Skeletal muscle tissue (tissue), 4 donors: Measurements from ENCODE around the gene CALD1. TPM values are rescaled to one million over a fixed set of nuclear protein-coding genes. Genes with fewer than 3 reads are reported as not detected.
A peak's percentile ranks its signal among the peaks of the same experiment; 100 is the strongest.

ENCODE experiments used
- H3K27ac ChIP-seq: one replicate; pipeline ENCODE4 v1.7.0; 2013; ENCODE audit warnings: mild to moderate bottlenecking, low read depth, low read length, inconsistent platforms
- H3K27me3 ChIP-seq, 3 donors: one replicate each; pipeline ENCODE4 v1.7.0; 2013; ENCODE audit warnings: low read length in 3 of 3; ENCODE audit not compliant: control insufficient read depth in 3 of 3, insufficient read depth in 3 of 3
- H3K36me3 ChIP-seq, 3 donors: one replicate each; pipeline ENCODE4 v1.7.0; 2013; ENCODE audit warnings: low read length in 3 of 3; ENCODE audit not compliant: control insufficient read depth in 3 of 3, insufficient read depth in 3 of 3
- H3K4me1 ChIP-seq, 3 donors: one replicate each; pipeline ENCODE4 v1.7.0; 2013; ENCODE audit warnings: low read length in 3 of 3, mild to moderate bottlenecking in 3 of 3; ENCODE audit not compliant: control insufficient read depth in 3 of 3, insufficient read depth in 3 of 3
- H3K4me3 ChIP-seq, 3 donors: one replicate each; pipeline ENCODE4 v1.7.0; 2013; ENCODE audit warnings: low read length in 3 of 3
- H3K9ac ChIP-seq, 3 donors: one replicate each; pipeline ENCODE4 v1.7.0; 2013; ENCODE audit warnings: low read length in 3 of 3, mild to moderate bottlenecking in 3 of 3, moderate library complexity in 2 of 3, low read depth in 1 of 3
- H3K9me3 ChIP-seq, 3 donors: one replicate each; pipeline ENCODE4 v1.7.0; 2013; ENCODE audit warnings: low read length in 3 of 3; ENCODE audit not compliant: control insufficient read depth in 3 of 3
- total RNA-seq: library from RNA; depleted of rRNA; stranded (reverse); fragments of >200 nt; gene quantifications from one replicate; pipeline ENCODE4 v1.2.3, GENCODE V29; 2014
- donor health status: Osteomylitis.

CALD1 gene
- total RNA-seq, 1 donor from 2014 or later = 89.8 TPM

DNA sequence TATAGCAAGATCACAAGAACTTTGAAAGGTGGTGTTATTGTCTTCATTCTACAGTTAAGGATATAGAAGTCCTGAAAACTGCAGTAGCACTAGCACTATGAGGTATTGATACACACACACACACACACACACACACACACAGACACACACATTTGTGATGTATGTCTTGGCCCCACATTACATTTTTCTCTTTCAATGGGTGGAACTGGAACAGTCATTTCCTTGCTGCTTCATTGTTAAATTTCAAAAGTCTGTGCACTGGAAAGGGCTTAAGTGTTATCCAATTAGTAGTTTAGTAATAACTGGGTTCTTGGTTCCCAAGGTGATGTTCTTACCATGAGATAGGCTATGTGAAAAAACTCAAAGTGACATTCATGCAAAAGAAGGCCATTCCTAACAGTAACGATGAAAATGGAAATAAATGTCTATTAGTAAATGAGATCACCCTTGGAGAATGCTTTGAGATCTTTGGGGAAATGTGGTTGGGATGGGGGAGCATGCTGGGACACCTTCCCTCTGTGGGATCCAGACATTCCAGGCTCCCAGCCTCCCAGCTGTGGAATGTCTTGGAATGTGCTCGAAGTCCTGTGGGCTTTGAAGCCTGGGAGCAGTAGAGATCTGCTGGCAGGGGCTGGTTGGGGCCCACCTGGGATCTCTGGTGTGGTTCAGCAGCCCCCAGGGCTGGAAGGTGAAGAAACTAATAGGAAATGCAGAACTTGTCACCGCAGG, 37.4 kb upstream of the CALD1 start:
- peak overlapping the region; percentile 67 for H3K27ac ChIP-seq
- no peak overlapping the region for H3K9ac ChIP-seq

DNA sequence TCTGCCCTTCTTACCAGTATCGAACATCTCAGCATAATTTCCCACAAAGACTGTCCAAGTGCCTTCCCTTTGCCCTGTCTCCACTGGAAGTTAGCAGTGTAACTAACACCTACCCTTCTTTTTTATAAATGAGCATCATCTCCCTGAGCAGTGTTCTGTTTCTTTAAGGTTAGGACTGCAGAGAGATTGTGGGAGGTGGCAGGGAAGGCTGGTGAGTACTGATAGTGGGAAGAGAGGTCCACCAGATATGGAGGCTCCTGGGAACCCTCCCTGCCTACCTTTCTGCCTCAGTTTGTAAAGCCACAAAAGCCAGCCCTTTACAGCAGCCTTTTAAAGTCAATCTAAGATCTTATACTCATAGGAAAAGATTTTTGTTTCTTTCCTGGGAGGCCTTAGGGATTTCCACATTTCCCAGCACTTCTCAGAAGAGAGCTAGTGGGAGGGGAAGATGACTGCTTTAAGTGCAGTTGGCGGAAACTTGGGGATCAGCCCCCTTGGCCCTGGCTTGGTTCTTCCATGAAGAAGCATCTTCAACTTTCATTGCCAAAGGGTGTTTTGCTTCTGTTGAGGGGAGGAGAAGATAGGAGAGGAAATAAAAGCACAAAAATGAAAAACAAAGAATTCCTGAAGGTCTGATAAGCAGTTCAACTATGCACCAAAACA, 36.6 kb upstream of the CALD1 start:
- H3K4me1 ChIP-seq = peaks cover 4 to 10% (median 6%) of the 10 kb centered on the region in 3 donors
- H3K27me3 ChIP-seq = no peaks in the 10 kb centered on the region
- no peak overlapping the region for H3K9ac ChIP-seq
- peak overlapping the region; percentile 67 for H3K27ac ChIP-seq
- no peaks in the 10 kb centered on the region for H3K36me3 ChIP-seq
- no peaks in the 10 kb centered on the region for H3K9me3 ChIP-seq
- H3K4me3 ChIP-seq = no peak overlapping the region

More for the DNA sequence above, 37.4 kb upstream of the CALD1 start:
- H3K4me1 ChIP-seq = peaks cover 4 to 10% (median 6%) of the 10 kb centered on the region in 3 donors
- H3K4me3 ChIP-seq = no peak overlapping the region
- no peaks in the 10 kb centered on the region for H3K9me3 ChIP-seq
- H3K27me3 ChIP-seq = no peaks in the 10 kb centered on the region
- H3K36me3 ChIP-seq = no peaks in the 10 kb centered on the region

DNA sequence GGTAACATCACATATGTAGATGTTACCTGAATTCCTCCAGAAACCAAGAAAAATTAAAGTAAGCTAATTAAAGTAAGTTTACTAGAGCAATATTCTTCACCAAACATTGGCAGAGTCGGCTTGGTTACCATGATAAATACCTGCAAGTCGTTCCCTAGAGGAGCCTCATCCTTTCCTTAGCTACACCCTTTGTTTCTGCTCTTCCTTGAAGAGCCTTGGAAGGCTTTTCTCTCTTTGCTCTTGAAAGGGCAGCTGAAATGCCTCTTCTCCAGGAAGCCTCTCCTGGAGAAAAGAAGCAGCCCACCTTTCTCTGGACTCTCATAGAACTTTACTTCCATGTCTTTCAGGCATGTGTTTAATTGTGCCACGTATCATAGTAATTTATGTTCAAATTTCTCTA, 34.9 kb upstream of the CALD1 start:
- H3K27ac ChIP-seq = no peak overlapping the region

DNA sequence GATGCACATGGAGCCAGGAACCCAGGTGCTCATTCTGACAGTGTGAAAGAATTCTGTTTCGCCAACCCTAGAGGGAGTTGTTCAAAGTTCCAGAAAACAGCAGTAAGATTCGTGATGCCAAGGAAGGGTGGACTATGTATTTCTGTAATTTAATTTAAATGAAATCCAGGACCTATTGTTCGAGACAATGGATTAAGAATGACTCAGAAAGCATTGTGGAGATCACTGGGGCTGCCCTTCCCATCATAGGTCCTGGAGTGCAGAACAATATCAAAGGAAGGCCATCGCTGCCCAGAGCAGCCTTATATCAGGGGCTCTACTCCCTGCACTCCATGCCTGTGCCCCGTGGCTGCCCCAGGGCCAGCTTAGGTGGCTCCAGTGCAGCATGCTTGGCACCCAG, 32.1 kb upstream of the CALD1 start:
- no peak overlapping the region for H3K27ac ChIP-seq
- H3K36me3 ChIP-seq = no peaks in the 10 kb centered on the region
- H3K4me1 ChIP-seq = peaks cover 4 to 5% (median 4%) of the 10 kb centered on the region in 3 donors
- H3K27me3 ChIP-seq = no peaks in the 10 kb centered on the region
- no peaks in the 10 kb centered on the region for H3K9me3 ChIP-seq
- no peak overlapping the region for H3K9ac ChIP-seq
- no peak overlapping the region for H3K4me3 ChIP-seq

More for the DNA sequence above, 34.9 kb upstream of the CALD1 start:
- no peak overlapping the region for H3K4me3 ChIP-seq
- H3K9ac ChIP-seq = no peak overlapping the region
- no peaks in the 10 kb centered on the region for H3K27me3 ChIP-seq
- H3K9me3 ChIP-seq = no peaks in the 10 kb centered on the region
- H3K36me3 ChIP-seq = no peaks in the 10 kb centered on the region
- peaks cover 4 to 10% (median 6%) of the 10 kb centered on the region in 3 donors for H3K4me1 ChIP-seq

DNA sequence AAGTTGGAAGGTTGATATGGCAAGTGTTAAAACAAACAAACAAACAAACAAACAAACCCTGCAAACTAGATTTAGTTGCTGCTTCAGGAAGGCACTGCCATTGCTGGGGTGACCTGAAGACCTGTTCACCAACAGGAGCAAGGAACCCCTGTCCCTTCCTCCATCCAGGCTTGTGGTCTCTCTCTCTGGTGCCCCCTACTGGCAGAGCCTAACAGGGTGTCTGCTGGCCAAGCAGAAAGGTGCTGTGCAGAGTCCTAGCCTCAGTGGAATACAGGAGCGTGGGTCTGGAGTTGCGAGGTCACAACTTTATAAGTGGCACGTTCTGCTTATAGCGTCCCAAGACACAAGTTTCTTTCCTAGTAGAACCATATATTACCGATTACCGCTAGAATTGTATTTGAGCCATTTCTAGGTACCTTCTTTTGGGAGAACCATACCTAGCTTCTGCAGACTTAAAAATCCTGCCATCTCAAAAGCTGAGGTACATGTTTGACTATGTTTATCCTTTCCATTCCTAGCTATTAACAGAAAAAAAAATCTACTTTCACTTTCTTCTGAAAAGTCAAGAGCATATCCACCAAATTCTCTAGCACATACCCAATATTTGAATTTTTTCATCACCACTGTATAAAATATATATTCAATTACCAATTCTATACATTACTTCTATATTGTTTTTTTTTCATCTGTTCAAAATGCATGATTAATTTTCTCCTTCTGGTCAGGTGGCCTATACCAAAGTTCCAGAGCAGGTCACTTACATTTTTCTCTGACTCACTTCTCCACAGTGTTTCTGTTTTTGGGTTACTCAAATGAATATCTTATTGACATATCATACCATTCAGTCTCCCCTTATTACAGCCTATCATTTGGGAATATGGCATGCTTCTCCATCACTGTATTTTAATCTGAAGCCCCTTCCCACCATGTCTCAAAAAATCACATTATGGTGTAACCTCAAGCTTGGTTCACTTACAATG, 29.1 kb upstream of the CALD1 start:
- H3K27ac ChIP-seq = no peak overlapping the region
- no peaks in the 10 kb centered on the region for H3K27me3 ChIP-seq
- no peaks in the 10 kb centered on the region for H3K9me3 ChIP-seq
- no peak overlapping the region for H3K9ac ChIP-seq
- H3K4me1 ChIP-seq = no peaks in the 10 kb centered on the region
- H3K36me3 ChIP-seq = no peaks in the 10 kb centered on the region
- no peak overlapping the region for H3K4me3 ChIP-seq

DNA sequence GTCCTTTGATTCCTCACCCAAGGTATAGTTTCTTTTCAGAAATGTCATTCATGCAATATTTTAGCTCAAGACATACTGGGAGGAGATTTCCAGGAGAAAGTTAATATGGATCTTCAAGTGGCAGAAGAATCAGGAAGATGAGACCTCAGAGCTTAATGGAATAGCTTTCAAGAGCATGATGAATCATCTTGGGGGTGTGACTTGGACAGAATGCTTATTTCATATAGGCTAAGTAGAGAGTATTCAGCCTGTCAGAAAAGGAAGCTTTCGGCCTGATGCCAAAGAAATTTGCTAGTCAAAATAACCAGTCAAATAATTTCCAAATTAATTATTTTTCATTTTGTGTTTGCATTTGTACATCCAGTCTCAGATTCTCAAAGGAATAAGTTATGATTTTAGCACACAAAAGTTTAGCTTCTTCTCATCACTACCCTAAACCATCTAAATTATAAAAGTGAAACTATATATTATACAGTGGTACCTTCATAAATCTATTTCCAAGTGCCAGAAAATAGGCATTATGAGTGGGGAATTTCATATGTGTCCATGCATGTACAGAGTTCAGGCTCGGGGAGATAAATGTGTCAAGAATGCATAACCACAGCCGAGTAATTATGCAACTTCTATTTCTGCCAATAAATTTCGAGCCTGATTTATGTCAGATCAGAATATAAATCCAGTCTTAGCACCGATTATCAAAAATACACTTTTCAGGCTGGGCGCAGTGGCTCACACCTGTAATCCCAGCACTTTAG, 27.3 kb upstream of the CALD1 start:
- Histone ChIP-seq H3K27me3 (no peaks in the 10 kb centered on the region), H3K27ac (no peak overlapping the region)

DNA sequence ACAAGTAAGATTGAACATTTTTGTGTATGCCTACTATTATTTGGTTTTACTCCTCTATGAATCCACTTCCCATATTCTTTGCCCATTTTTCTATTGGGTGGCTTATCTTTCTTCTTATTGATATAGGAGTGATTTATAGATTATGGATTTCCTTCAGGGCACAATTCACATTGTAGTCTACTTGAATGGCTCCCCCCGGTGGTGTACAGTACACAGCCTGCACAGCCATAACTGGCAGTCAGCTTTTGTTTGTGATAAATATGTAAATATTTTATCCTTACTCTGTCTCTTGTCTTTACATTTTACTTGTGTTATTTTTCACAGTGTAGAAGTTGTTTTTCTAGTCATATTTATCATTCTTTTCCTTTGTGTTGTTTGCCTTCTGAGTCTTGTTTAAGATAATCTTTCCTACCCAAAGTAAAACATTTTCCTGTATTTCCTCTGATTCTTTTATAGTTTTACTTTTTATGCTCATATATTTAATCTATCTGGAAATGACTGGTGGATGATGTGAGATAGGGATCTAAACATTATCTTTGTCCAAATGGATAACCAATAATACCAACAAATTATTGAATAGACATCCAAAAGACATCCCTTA, 23.9 kb upstream of the CALD1 start:
- no peak overlapping the region for H3K9ac ChIP-seq
- no peaks in the 10 kb centered on the region for H3K9me3 ChIP-seq
- H3K4me1 ChIP-seq = no peaks in the 10 kb centered on the region
- no peaks in the 10 kb centered on the region for H3K27me3 ChIP-seq
- no peak overlapping the region for H3K4me3 ChIP-seq
- H3K36me3 ChIP-seq = no peaks in the 10 kb centered on the region
- H3K27ac ChIP-seq = no peak overlapping the region

More for the DNA sequence above, 27.3 kb upstream of the CALD1 start:
- H3K9me3 ChIP-seq = no peaks in the 10 kb centered on the region
- no peaks in the 10 kb centered on the region for H3K36me3 ChIP-seq
- H3K4me3 ChIP-seq = no peak overlapping the region
- no peaks in the 10 kb centered on the region for H3K4me1 ChIP-seq
- no peak overlapping the region for H3K9ac ChIP-seq

DNA sequence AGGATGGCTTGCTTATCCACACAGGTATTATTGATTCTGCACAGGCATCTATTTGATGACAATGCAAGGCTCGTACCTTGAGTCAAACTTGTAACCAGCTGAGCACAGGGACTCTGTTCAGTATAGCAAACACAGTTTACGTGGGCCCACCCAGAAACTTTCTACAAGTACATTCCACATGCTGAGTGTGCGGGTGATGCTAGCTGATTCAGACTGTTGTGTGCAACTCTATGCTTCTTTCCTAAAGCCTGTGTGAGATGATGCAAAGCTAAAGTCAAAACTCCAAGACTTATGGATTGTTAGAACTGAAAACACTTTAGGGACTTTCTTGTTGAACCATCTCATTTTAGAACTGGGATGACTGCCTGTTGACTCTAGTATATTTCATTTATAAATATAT, 21.5 kb upstream of the CALD1 start:
- Histone ChIP-seq H3K27me3 (no peaks in the 10 kb centered on the region), H3K9ac (no peak overlapping the region), H3K36me3 (no peaks in the 10 kb centered on the region), H3K9me3 (no peaks in the 10 kb centered on the region), H3K27ac (no peak overlapping the region), H3K4me1 (peaks cover 0 to 3% (median 0%) of the 10 kb centered on the region in 3 donors), H3K4me3 (no peak overlapping the region)

DNA sequence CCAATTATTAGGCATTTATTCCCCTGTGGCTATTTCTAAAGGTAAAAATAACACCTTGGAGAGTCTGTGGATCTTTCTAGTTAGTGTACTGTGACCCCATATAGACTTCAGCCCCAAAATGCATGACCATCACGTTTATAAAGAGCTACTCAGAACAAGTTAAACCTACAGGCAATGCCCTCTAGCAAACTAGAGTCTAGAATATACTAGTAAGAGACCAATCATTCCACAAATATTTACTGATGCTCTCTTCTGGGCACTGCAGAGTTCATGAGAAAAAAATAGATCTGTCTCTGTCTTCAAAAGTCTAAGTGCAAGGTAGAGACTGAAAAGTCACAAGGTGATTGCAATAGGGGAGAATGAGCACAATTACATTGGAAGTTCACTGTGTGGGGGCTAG, 20.5 kb upstream of the CALD1 start:
- H3K9ac ChIP-seq = no peak overlapping the region
- no peak overlapping the region for H3K27ac ChIP-seq
- no peak overlapping the region for H3K4me3 ChIP-seq
- H3K4me1 ChIP-seq = peaks cover 0 to 3% (median 0%) of the 10 kb centered on the region in 3 donors
- no peaks in the 10 kb centered on the region for H3K27me3 ChIP-seq
- no peaks in the 10 kb centered on the region for H3K36me3 ChIP-seq
- H3K9me3 ChIP-seq = no peaks in the 10 kb centered on the region
